HG02763 (cell line): Measurements from ENCODE around the gene ARSD.

ENCODE experiments used
- ATAC-seq: cut with Tn5 transposase; IDR thresholded peaks from one replicate; pipeline ENCODE4 v1.9.1; 2021; ENCODE audit warnings: mild to moderate bottlenecking, moderate library complexity; ENCODE audit not compliant: unreplicated experiment

Gene ARSD

DNA sequence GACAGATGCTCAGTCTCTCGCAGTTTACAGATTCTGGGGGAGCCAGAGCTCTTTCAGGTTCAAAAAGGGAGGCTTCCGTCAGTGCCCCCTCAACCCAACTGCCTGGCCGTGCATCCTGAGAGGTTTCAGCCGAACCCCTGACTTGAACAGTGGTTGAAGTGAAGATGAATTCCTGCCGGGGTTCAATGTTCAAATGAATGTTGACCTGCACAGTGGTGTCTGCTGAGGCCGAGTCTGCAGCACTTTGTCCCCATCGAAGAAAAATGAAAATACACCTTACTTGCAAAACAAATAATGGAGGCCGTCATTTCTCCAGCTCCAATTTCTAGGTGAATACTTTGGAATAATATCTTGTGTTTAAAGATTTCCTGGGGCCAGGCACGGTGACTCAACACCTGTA lies 66.7 kb downstream of the ARSD start:
- no peak for ATAC-seq

GRCh38 chrX:2859197-2859797 lies 69.8 kb downstream of the ARSD start:
- no peak for ATAC-seq

DNA sequence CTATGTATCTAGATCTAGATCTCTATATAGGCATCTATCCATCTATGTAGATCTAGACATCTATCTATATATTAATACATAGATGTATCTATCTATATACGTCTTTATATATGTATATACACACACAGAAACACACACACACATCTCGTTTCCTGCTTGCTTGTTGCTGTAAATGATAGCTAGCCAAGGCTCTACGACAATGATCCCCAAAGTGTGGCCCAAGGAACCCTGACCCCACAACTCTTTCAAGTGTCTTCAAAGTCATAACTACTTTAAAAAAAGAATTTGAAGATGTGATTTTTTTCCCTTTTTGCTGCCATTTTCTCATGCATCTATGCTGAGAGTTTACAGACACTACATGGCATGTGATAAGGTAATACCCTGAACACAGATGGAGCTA lies 71.6 kb downstream of the ARSD start:
- ATAC-seq = no peak

DNA sequence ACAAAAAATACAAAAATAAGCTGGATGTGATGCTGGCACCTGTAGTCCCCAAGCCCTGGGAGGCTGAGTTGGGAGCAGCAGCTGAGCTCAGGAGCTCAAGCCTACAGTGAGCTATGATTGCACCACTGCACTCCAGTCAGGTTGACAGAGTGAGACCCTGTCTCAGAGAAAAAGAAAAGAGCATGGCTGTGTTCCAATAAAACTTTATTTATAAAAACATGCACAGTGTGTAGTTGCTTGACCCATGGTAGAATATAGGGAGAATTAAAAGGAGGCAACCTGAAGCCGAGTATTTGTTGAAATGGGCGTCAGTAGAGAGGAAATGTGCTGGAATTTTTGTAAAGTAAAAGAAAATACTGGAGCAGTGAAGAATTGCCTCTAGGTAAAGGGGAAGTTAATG lies 73.4 kb downstream of the ARSD start:
- ATAC-seq = no peak

- no peak for ATAC-seq
These were observed 74.2 kb downstream of the ARSD start for GRCh38 chrX:2854918-2855317.
